Activated CD4-positive, CD25-positive, alpha-beta regulatory T cell treated with anti-CD3 and anti-CD28 coated beads, Interleukin-2, amount 50 U/mL, for 16 hours (primary cell): ENCODE results near the gene UVRAG.

Experiments used
- DNase-seq: peaks from one replicate; pipeline ENCODE4 v3.0.0-alpha.2; 2020; ENCODE audit warnings: low read depth, low spot score

The UVRAG gene

GRCh38 chr11:75814677-75815344 is at the start of gene UVRAG:
TSS of gene UVRAG (plus strand) at chr11:75815210. CDS start at chr11:75815408, 198 bp downstream.
- peak; percentile 97 for DNase-seq

GRCh38 chr11:75766443-75767227 is 48.4 kb upstream of the UVRAG start:
- DNase-seq, result no peak

- DNase-seq, result no peak
These were observed 47.8 kb upstream of the UVRAG start for GRCh38 chr11:75767228-75767572.

- DNase-seq, result no peak
These were observed 47.3 kb upstream of the UVRAG start for GRCh38 chr11:75767793-75768111.

GRCh38 chr11:75768112-75768908 is 46.7 kb upstream of the UVRAG start, which contains the start of gene DGAT2:
TSS of gene DGAT2 (plus strand) at chr11:75768778. CDS start at chr11:75768992, 214 bp downstream.
- DNase-seq, result peak; percentile 35

- no peak for DNase-seq
These were observed 45.9 kb upstream of the UVRAG start for GRCh38 chr11:75768909-75769771.

- DNase-seq, result no peak
These were observed 44.9 kb upstream of the UVRAG start for GRCh38 chr11:75770102-75770501.

GRCh38 chr11:75771646-75772410 is 43.2 kb upstream of the UVRAG start:
- DNase-seq, result no peak

- DNase-seq, result no peak
These were observed 41.2 kb upstream of the UVRAG start for GRCh38 chr11:75773595-75774353.

- no peak for DNase-seq
These were observed 40.0 kb upstream of the UVRAG start for GRCh38 chr11:75775056-75775455.

- DNase-seq, result no peak
These were observed 38.5 kb upstream of the UVRAG start for GRCh38 chr11:75776546-75776945.

- no peak for DNase-seq
These were observed 37.4 kb upstream of the UVRAG start for GRCh38 chr11:75777461-75778110.

- no peak for DNase-seq
These were observed 36.0 kb upstream of the UVRAG start for GRCh38 chr11:75778962-75779361.

- no peak for DNase-seq
These were observed 35.0 kb upstream of the UVRAG start for GRCh38 chr11:75779960-75780359.

GRCh38 chr11:75780888-75781287 is 34.1 kb upstream of the UVRAG start:
- DNase-seq, result no peak

GRCh38 chr11:75781296-75781695 is 33.7 kb upstream of the UVRAG start:
- no peak for DNase-seq

- DNase-seq, result no peak
These were observed 33.2 kb upstream of the UVRAG start for GRCh38 chr11:75781831-75782230.

- no peak for DNase-seq
These were observed 32.3 kb upstream of the UVRAG start for GRCh38 chr11:75782540-75783263.
